Measurements from ENCODE around the gene PAQR9. TPM values are rescaled to one million over a fixed set of nuclear protein-coding genes. Genes with fewer than 3 reads are reported as not detected.
A peak's percentile ranks its signal among the peaks of the same experiment; 100 is the strongest.

PAQR9 gene
- not detected for total RNA-seq

- Histone ChIP-seq H3K4me3 (peak within 1 kb of the TSS; percentile 47 to 69 (median 61)), H3K36me3 (no peaks in the 10 kb centered on the region), H3K4me1 (no peaks in the 10 kb centered on the region), H3K27ac (no peak within 1 kb of the TSS), H3K9me3 (no peaks in the 10 kb centered on the region), H3K27me3 (peaks cover 3 to 38% of the 10 kb centered on the region in 2 donors)
- TF ChIP-seq POLR2A (IDR thresholded peaks at IDR 0.05) (no peak), POLR2AphosphoS5 (IDR thresholded peaks at IDR 0.05) (no peak)
- TF ChIP-seq, protein P1, sequence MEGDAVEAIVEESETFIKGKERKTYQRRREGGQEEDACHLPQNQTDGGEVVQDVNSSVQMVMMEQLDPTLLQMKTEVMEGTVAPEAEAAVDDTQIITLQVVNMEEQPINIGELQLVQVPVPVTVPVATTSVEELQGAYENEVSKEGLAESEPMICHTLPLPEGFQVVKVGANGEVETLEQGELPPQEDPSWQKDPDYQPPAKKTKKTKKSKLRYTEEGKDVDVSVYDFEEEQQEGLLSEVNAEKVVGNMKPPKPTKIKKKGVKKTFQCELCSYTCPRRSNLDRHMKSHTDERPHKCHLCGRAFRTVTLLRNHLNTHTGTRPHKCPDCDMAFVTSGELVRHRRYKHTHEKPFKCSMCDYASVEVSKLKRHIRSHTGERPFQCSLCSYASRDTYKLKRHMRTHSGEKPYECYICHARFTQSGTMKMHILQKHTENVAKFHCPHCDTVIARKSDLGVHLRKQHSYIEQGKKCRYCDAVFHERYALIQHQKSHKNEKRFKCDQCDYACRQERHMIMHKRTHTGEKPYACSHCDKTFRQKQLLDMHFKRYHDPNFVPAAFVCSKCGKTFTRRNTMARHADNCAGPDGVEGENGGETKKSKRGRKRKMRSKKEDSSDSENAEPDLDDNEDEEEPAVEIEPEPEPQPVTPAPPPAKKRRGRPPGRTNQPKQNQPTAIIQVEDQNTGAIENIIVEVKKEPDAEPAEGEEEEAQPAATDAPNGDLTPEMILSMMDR (IDR thresholded peaks at IDR 0.05) = no peak
- DNase-seq (ENCODE audit: low spot score in 2 of 2) = no peak
- intact Hi-C loops (cut with DNase I; ENCODE audit: low total_unique reads) = no loop called here
These were observed at the start of gene PAQR9 for GRCh38 chr3:142963516-142964448. PAQR9 (minus strand) TSS chr3:142963674; CDS start chr3:142963336, 338 bp downstream.

DNA sequence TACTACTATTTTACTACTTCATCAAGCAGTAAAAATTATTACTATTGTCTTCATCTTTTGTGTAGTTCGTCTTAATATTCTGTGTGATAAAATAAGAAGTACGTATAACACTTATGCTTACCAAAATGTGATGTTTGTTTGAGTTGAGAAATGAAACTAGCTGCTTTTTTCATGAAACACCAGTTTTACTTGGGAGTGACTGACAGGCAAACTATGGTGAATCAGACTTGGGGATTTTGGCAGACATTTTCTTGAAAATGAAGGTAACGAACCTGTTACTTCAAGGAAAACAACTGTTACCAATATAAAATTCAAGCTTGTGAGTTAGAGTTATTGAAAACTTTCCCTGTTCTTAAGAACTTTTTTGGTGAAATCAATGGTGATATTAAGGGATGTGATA, 48.2 kb upstream of the PAQR9 start:
- H3K4me1 ChIP-seq = no peaks in the 10 kb centered on the region
- TF ChIP-seq, protein P1 (IDR thresholded peaks at IDR 0.05) = no peak
- no peak for TF ChIP-seq POLR2AphosphoS5 (IDR thresholded peaks at IDR 0.05)
- no peak for TF ChIP-seq POLR2A (IDR thresholded peaks at IDR 0.05)
- no peak overlapping the region for H3K4me3 ChIP-seq
- no peaks in the 10 kb centered on the region for H3K27me3 ChIP-seq
- no peaks in the 10 kb centered on the region for H3K36me3 ChIP-seq
- intact Hi-C loops (cut with DNase I; ENCODE audit: low total_unique reads) = no loop called here
- H3K27ac ChIP-seq = no peak overlapping the region
- DNase-seq (ENCODE audit: low spot score in 2 of 2) = no peak
- H3K9me3 ChIP-seq = no peaks in the 10 kb centered on the region

GRCh38 chr3:143010024-143010423, 46.5 kb upstream of the PAQR9 start:
- no peaks in the 10 kb centered on the region for H3K36me3 ChIP-seq

GRCh38 chr3:143004823-143005222, 41.3 kb upstream of the PAQR9 start:
- TF ChIP-seq POLR2A (IDR thresholded peaks at IDR 0.05) (no peak), POLR2AphosphoS5 (IDR thresholded peaks at IDR 0.05) (no peak)
- TF ChIP-seq, protein P1 (IDR thresholded peaks at IDR 0.05) = no peak
- H3K27me3 ChIP-seq = no peaks in the 10 kb centered on the region
- H3K9me3 ChIP-seq = no peaks in the 10 kb centered on the region
- no peak overlapping the region for H3K27ac ChIP-seq
- intact Hi-C loops (cut with DNase I; ENCODE audit: low total_unique reads) = loop anchor here (5.0 kb wide), 1 partner anchor 1768 kb away; no protein-coding TSS in a partner anchor
- no peak overlapping the region for H3K4me3 ChIP-seq
- no peak for DNase-seq (ENCODE audit: low spot score in 2 of 2)
- no peaks in the 10 kb centered on the region for H3K36me3 ChIP-seq
- H3K4me1 ChIP-seq = peaks cover 0 to 4% of the 10 kb centered on the region in 2 donors

More at GRCh38 chr3:143010024-143010423, 46.5 kb upstream of the PAQR9 start:
- no peak overlapping the region for H3K27ac ChIP-seq
- no peaks in the 10 kb centered on the region for H3K9me3 ChIP-seq
- H3K4me1 ChIP-seq = no peaks in the 10 kb centered on the region
- no peak for DNase-seq (ENCODE audit: low spot score in 2 of 2)
- no peaks in the 10 kb centered on the region for H3K27me3 ChIP-seq
- TF ChIP-seq, protein P1 (IDR thresholded peaks at IDR 0.05) = no peak
- no peak for TF ChIP-seq POLR2A (IDR thresholded peaks at IDR 0.05)
- no peak for TF ChIP-seq POLR2AphosphoS5 (IDR thresholded peaks at IDR 0.05)
- intact Hi-C loops (cut with DNase I; ENCODE audit: low total_unique reads) = no loop called here
- H3K4me3 ChIP-seq = no peak overlapping the region

DNA sequence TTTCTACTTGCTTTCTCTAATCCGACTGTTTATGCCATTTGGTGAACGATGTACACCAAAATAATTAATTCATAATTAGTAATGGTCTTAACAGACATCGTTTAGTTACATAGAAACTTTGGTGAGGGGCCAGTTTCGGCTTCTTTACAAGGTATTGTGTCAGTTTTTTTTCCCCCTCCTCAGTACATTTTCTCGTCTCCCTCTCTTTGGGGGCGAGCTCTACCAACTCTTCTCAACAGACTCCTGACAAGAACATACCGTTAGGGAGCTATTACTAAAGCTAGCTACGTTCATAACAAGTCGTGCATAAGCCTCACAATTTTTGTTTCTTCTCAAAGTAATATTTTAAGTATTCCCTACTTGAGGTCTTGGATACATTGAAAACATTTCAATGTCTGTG, 39.3 kb upstream of the PAQR9 start:
- DNase-seq (ENCODE audit: low spot score in 2 of 2) = no peak
- H3K27ac ChIP-seq = peak overlapping the region in 1 of 2 donors; percentile 97
- peaks cover 0 to 4% of the 10 kb centered on the region in 2 donors for H3K4me1 ChIP-seq
- intact Hi-C loops (cut with DNase I; ENCODE audit: low total_unique reads) = loop anchor here (5.0 kb wide), 1 partner anchor 1765 kb away; no protein-coding TSS in a partner anchor
- H3K27me3 ChIP-seq = no peaks in the 10 kb centered on the region
- peak overlapping the region; percentile 89 to 95 (median 94) for H3K4me3 ChIP-seq
- TF ChIP-seq, protein P1 (IDR thresholded peaks at IDR 0.05) = no peak
- TF ChIP-seq POLR2AphosphoS5 (IDR thresholded peaks at IDR 0.05) (no peak), POLR2A (IDR thresholded peaks at IDR 0.05) (no peak)
- H3K9me3 ChIP-seq = no peaks in the 10 kb centered on the region
- no peaks in the 10 kb centered on the region for H3K36me3 ChIP-seq

All from breast epithelium (tissue), 4 donors.